ENCODE data around the gene AKNA.

The AKNA gene

DNA sequence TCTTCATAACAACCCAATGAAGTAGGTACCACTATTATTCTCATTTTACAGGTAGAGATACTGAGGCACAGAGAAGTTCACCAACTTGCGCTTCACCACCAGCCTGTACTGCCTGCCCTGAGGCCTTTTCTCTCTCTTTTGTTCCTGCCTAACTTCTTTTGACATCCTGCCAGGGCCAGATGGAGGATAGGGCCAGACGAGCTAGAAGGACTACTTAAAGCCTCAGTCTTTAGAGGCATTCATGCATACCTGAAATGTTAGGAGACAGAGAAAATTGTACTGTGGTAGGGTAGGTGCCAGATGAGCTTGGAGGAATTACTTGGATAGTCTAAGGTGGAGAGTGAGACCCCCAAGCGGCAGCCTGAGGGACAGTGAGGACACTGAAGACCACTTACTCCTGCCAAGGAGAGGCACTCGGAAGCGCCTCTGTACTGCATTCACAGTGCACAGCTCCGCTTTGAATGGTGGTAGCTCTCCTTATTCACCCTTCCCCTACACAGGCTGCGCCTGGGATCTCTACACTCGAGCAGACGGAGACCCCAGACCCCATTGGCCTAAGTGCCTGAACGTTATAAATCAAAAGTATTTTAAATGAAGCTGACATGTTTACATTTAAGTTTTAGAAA, 71.1 kb downstream of the AKNA start:
- no peak for DNase-seq

- DNase-seq, result no peak
Measured at GRCh38 chr9:114315723-114316363, 71.9 kb downstream of the AKNA start.

GRCh38 chr9:114314881-114315722, 72.7 kb downstream of the AKNA start:
- no peak for DNase-seq

GRCh38 chr9:114314256-114314867, 73.4 kb downstream of the AKNA start:
- DNase-seq, result no peak

DNA sequence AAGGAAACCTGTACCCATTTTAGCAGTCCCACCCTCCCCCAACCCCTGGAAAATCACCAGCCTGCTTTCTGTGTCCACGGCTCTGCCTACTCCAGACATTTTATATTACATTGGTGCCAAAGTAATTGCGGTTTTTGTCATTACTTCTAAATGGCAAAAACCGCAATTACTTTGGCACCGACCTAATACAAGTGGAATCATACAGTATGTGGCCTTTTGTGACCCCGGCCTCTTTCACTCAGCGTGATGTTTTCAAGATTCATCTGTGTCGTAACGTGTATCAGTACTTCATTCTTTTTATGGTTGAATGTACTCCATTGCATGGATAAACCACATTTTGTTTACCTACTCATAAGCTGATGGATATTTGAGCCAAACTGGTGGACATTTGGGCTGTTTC, 74.6 kb downstream of the AKNA start:
- no peak for DNase-seq

DNA sequence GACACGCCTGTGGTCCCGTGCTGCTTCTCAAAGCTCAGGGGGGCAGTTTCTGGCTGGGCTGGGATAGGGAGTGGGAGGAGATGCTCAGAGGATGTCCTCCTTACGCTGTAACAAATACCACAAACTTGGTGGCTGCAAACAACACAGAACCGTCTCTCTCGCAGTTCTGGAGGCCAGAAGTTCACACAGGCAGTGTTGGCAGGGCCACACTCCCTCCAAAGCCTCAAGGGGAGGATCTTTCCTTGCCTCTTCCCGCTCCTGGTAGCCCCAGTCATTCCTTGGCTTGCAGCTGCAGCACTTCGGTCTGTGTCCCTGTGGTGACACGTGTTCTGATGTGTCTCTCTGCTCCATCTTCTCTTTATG, 75.3 kb downstream of the AKNA start:
- DNase-seq, result no peak

DNA sequence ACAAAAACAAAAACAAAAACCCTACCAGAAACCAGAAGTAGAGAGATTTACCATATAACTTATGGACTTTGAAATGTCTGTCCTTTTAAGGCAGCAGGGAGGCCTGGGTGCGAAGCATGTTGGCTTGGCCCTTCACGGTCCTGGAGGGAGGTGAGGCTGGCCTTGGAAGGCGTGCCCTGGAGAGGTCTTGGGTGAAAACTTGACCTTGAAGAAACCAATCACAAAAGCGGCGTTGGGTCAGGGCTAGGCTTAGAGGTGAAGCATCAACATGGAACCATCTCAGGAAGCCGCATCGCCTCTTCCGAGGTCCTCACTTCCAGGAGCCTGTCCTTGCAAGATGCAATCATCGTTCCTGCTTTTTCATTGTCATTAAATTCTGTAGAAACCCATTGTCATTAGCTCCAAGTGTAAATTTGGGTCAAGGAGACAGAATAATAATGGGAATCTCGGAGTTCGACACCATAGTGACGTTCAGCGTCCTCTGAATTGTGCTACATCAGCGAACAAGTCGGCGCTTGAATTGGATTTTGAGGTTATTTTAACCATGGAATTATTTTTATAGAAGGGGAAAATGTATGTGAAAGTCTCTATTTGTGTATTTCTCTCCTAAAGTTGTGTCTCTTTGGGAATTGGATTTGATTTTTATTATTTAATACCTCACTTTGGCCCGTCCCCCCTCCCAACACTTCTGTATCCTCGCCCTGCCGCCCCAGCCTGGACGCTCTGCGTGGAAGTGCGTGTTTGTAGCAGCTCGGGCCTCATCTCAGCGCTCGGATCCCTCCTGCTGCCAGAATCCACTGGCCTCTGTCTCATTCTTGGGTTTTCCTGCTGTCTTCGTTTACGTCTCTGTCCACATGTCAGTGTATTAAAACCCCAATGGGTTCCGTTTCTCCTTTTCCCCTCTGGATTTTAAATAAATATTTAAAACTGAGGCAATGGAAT, 75.9 kb downstream of the AKNA start:
- DNase-seq, result no peak

GRCh38 chr9:114310471-114311450, 77.0 kb downstream of the AKNA start:
- no peak for DNase-seq

DNA sequence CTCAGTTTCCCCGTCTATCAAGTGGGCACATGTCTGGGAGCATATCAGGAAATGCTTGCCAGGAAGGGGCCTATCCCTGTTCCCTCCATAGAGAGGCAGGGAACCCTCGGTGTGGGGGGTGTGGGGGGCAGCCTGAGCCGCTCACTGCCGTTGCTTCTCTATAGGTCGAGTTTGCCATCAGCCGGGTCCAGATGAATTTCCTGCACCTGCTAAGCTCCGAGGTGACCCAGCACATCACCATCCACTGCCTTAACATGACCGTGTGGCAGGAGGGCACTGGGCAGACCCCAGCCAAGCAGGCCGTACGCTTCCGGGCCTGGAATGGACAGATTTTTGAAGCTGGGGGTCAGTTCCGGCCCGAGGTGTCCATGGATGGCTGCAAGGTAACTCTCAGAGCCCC, 78.7 kb downstream of the AKNA start:
- no peak for DNase-seq

DNA sequence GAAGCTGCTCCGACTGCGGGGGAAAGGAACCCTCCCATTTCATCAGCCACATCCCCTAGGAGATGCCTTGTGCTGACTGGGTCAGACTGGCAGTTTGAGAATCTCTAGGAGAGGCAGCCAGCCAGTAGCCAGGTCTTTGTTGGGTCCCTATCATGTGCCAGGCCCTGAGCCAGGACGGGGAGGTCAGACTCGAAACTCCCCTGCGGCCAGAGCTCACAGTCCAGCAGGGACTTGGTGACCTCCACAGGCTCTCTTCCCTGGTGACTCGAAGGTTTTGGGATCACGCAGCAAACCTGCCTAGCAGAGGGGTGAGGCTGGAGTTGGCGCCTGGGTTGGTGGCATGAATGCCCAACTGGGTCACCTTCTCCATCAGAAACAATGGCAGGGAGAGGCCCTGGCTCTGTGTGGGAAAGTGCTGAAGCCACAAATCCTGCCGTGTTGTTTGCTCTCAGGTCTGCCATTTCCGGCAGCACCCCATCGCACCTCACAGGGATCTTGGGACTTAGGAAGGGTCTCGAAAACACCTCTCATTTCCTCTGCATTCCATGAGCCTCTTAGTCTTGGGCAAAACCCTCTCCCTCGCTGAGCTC, 79.3 kb downstream of the AKNA start:
- no peak for DNase-seq

DNA sequence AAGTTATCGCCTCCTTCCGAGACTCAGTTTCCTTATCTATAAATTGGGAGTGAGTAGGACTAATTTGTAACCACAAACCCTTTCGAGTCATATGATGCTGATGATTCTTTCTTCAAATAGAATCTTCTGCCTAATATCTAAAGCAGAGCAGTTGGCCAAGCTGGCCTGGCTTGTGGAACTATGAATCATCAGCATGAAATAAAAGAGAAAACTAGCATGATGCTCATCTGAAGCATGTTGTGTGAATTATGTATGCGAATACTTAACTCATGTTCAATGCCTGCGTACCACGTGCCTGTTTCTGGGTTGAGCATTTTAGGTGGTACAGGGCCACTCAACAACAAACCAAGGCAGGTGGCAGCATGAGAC, 79.9 kb downstream of the AKNA start:
- DNase-seq, result no peak

DNA sequence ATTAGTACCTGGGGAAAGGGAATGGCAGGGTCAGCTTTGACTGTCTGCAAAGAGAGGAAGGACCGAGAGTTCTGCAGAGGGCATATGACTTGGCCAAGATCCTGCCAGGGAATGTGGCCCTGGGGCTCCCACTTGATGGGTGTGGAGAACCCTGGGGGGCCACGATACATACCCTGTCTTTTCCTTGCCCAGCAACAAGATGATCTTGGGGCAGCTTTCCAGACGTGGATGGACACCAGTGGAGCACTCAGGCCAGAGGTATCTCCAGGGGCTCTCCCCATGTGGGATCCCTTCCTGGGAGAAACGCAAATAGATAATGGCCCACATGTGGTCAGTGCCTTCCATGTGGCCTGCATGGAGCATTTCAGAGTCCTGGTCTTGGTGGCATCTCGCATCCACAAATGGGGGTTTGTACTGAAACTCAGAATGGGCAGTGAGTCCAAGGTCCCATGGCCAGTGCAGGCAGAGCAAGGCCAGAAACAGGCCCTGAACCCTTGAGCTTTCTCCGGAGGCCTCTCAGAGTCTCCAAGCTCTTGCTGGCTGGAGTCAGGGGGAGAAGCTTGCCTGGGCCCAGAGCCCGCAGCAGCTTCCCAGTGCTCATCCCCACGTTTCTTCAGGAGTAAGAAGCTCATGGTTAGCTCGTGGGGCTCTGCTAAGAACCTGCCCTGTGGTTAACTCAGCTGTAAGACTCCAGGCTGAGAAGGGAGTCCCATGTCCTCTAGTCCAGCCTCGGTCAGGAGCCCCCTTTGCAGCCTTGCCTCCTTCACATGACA, 83.2 kb downstream of the AKNA start:
- DNase-seq, result no peak

GRCh38 chr9:114303977-114304376, 83.8 kb downstream of the AKNA start:
- no peak for DNase-seq

DNA sequence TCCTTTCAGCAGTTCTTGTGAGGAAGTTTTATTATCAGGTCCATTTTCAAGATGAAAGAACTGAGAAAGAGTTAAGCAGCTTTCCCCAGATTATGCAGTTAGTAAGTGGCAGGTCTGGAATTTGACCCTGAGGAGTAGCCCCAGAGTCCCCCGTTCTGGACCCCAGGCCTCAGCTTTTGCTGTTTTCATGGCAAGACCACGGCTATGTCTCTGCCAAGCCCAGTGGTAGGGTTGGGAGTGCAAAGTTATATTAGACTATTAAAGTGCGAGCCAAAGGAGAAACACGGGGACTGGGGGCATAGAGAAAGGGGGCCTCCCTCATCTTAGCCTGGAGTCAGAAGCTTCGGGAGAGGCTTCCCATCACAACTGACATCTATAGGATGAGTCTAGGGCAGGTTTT, 84.2 kb downstream of the AKNA start:
- DNase-seq, result no peak

DNA sequence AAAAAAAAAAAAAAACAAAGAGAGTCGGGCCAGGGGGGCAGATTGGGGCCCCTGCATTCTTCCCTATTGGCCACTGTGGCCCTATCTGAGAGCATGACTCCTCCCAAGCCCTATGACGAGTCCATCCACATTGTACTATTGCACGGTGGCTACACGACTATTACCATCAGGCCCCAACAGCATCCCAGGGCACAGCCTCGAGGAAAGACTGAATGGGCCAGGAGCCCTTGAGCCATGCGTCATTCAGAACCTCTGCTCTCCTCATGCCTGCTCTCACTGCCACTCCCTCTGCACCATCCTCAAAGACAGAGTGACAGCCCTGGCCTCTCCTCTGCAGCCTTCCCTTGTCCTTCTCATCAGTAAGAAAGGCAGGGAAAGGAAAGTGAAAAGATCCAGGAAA, 85.1 kb downstream of the AKNA start:
- no peak for DNase-seq

DNA sequence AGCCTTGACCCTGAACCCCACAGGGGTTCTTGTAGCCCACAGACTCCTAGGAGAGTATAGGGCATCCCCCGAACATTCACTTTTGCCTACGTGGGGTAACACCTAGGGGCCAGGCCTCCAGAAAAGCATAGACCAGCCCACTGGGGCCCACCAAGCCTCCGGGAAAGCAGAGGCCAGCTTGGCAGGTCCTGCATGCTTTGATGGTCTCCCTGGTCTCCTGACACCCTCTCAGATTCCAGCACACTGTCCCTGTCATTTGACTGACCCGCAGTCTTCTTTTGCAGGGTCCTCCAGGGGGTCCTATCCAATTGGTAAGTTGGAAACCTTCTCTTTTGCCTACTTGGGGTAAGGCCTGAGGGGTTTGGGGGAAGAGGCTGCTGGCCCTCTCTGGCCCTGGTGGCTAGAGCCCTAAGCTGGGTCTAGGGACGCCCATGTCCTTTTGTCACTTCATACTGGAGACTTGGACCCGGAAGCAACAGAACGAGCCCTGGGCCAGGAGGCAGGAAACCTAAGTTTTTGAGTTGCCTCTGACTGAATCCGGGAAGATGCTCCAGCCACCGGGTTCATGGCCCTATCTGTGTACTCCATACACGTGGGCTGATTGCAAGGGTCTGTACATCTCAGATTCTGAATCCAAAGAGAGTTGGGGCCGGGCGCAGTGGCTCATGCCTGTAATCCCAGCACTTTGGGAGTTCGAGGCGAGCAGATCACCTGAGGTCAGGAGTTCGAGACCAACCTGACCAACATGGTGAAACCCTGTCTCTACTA, 85.8 kb downstream of the AKNA start:
- no peak for DNase-seq

DNA sequence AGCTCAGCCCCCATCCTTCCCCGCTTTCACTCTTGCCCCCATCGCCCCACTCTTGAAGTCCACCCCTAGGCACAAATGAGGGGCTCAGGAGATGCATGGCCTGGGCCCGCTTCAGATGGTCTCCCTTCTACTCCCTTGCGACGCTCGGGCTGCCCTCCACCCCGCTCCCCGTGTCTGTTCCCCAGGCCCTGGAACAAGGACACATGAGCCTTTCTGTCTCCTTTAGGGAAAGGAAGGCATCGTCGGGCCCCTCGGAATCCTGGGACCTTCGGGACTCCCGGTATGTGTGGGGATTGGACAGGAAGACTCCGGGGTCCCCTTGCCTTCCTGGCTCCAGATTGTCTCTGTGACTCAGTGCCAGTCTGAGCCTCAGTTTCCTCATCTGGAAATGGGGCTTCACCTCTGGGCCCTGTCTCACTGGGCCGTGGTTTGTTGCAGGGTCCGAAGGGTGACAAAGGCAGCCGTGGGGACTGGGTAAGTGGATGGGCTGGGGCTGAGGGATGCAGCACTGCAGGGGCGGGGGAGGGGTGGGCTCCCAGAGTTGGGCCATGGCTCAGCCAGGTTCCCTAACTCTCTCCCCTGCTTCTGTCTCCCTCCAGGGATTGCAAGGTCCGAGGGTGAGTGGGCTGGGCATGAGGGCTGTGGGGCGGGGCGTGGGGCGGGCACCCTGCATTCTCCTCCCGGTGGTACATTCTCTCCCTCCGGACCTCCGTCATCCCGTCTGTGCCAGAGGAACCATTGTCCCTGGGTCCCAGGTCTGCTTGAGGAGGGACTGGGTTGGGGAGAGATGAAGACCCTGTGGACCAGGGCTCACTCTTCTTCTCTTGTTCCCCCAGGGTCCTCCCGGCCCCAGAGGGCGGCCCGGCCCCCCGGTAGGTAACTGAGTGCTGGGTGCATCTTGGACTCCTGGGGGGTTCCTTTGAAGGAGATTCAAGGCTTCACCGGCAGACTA, 86.7 kb downstream of the AKNA start:
- no peak for DNase-seq

DNA sequence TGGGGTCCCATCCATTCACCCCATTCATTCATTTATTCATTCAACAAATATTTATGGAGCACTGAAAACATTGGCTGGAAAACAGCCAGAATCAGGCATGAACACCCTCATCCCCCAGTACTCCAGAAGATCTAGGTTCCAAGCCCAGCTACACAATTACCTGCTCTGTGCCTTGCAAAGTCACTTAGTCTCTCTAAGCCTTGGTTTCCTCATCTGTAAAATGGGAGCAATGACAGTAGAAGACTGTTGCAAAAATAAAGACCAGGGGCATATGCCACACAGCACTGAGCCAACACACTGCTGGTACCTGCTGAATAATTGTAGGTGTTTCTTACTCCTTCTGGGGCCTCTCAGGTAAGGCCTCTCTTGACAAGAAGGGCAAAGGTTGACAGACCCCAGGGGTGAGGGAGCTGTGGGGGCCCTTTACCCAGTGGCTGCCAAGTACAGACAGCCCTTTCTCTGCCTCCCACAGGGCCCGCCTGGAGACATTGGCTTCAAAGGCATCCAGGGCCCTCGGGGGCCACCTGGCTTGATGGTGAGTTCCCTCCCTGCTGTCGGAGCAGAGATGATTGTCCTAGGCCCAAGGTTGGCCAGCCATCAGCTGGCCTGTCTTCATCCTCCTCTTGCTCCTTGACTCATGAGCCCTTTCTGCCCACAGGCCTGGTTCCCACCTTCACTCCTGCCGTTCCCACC, 87.5 kb downstream of the AKNA start:
- DNase-seq, result no peak

Data from NCI-H2081 (cell line).